Endothelial cell of umbilical vein (primary cell): ENCODE results near the gene GPBAR1. TPM values are rescaled to one million over a fixed set of nuclear protein-coding genes. Genes with fewer than 3 reads are reported as not detected.

Experiments used
- BruUV-seq: library from RNA; stranded (reverse); fragments of 400-500 nt; replicated peaks from 2 replicates; lab custom pipeline; 2021; lab: Mats Ljungman, UMichigan
- CTCF ChIA-PET: fragments of 300-600, 350-600 bp; sonication (Branson Sonifier 250); formaldehyde crosslinking; loops from one replicate; lab custom pipeline; 2021; ENCODE audit warnings: antibody characterized with exemption, inconsistent platforms; lab: Charles Lee
- POLR2A ChIA-PET: fragments of 300-600, 350-600 bp; sonication (Branson Sonifier 250); formaldehyde crosslinking; loops from one replicate; lab custom pipeline; 2021; ENCODE audit warnings: antibody characterized with exemption, inconsistent platforms; lab: Charles Lee
- DNase-seq: peaks from one replicate; pipeline ENCODE4 v3.0.0-alpha.2; 2011; ENCODE audit warnings: low read depth, low spot score
- FAIRE-seq: peaks from 2 replicates; lab custom pipeline; 2011; peaks lifted over from hg19 to GRCh38; lab: Jason Lieb, UNC
- H2AFZ ChIP-seq: 2 replicates; pipeline ENCODE4 v1.6.0; 2012; ENCODE audit warnings: low read depth, low read length, control low read depth, inconsistent platforms
- H3K27ac ChIP-seq: 2 replicates; pipeline ENCODE4 v1.5.1; 2011; ENCODE audit warnings: low read depth, mild to moderate bottlenecking, control low read depth, low read length, moderate library complexity; ENCODE audit not compliant: insufficient read depth
- H3K27me3 ChIP-seq, 2 experiments: 2 replicates each; pipeline versions ENCODE4 v1.6.0 to v1.6.1; 2011; ENCODE audit warnings: low read length in 2 of 2, mixed read lengths in 1 of 2; ENCODE audit not compliant: control insufficient read depth in 2 of 2, insufficient read depth in 2 of 2
- H3K36me3 ChIP-seq, 2 experiments: 2 replicates in 1 of 2; 3 replicates in 1 of 2; pipeline ENCODE4 v1.5.1; 2011; ENCODE audit warnings: low read length in 2 of 2, mild to moderate bottlenecking in 1 of 2, moderate library complexity in 1 of 2; ENCODE audit not compliant: control insufficient read depth in 2 of 2, insufficient read depth in 2 of 2; ENCODE audit errors: extremely low read depth in 1 of 2
- H3K4me1 ChIP-seq: 3 replicates; pipeline ENCODE4 v1.5.1; 2011; ENCODE audit warnings: mild to moderate bottlenecking, low read length; ENCODE audit not compliant: control insufficient read depth, insufficient read depth; ENCODE audit errors: extremely low read depth
- H3K4me2 ChIP-seq: 2 replicates; pipeline ENCODE4 v1.6.1; 2011; ENCODE audit warnings: low read length, control low read depth, mixed read lengths; ENCODE audit not compliant: insufficient read depth
- H3K4me3 ChIP-seq, 3 experiments: fragments of 200-600 bp in 1 of 3; sonication (generic), shearing (Covaris generic) in 1 of 3; replicated peaks in 1 of 3; 2 replicates each; pipeline ENCODE4 v1.5.1; 2011 to 2016; ENCODE audit warnings: control low read depth in 3 of 3, low read length in 3 of 3, mild to moderate bottlenecking in 2 of 3, inconsistent platforms in 1 of 3, low read depth in 1 of 3, moderate library complexity in 1 of 3; ENCODE audit not compliant: insufficient read depth in 1 of 3
- H3K79me2 ChIP-seq: 2 replicates; pipeline ENCODE4 v1.6.0; 2012; ENCODE audit warnings: low read length, inconsistent platforms; ENCODE audit not compliant: control insufficient read depth, insufficient read depth
- H3K9ac ChIP-seq: replicated peaks from 2 replicates; pipeline ENCODE3; 2011; ENCODE audit warnings: low read length, control low read depth; ENCODE audit not compliant: insufficient read depth; ENCODE audit errors: extremely low read depth
- H3K9me1 ChIP-seq: replicated peaks from 3 replicates; pipeline ENCODE4 v1.6.0; 2011; ENCODE audit warnings: mild to moderate bottlenecking, low read length; ENCODE audit not compliant: control insufficient read depth, insufficient read depth; ENCODE audit errors: extremely low read depth
- H3K9me3 ChIP-seq: replicated peaks from 2 replicates; pipeline ENCODE4 v1.5.1; 2012; ENCODE audit warnings: low read length, inconsistent platforms; ENCODE audit not compliant: control insufficient read depth, insufficient read depth
- H4K20me1 ChIP-seq: replicated peaks from 2 replicates; pipeline ENCODE3; 2011; ENCODE audit warnings: mild to moderate bottlenecking, low read length; ENCODE audit not compliant: control insufficient read depth, insufficient read depth; ENCODE audit errors: extremely low read depth
- CTCF ChIP-seq, 2 donors: IDR thresholded peaks; 1 replicate in 1 of 2; 2 replicates in 1 of 2; pipeline ENCODE4 v1.5.1; 2011; ENCODE audit warnings: low read length in 2 of 2, mild to moderate bottlenecking in 2 of 2, moderate library complexity in 2 of 2, control low read depth in 1 of 2, inconsistent platforms in 1 of 2, low read depth in 1 of 2; ENCODE audit not compliant: insufficient read depth in 1 of 2; ENCODE audit errors: extremely low read depth in 1 of 2
- EZH2 ChIP-seq: IDR thresholded peaks from 2 replicates; pipeline ENCODE4 v1.6.1; 2012; ENCODE audit warnings: borderline replicate concordance, low read depth, mild to moderate bottlenecking, moderate library complexity, low read length, inconsistent platforms; ENCODE audit not compliant: severe bottlenecking
- FOS ChIP-seq: IDR thresholded peaks from 2 replicates; pipeline ENCODE4 v1.6.1; 2011; ENCODE audit warnings: mild to moderate bottlenecking, low read length, moderate library complexity, borderline replicate concordance; ENCODE audit not compliant: insufficient read depth
- GATA2 ChIP-seq: IDR thresholded peaks from 2 replicates; pipeline ENCODE4 v1.7.0; 2011; ENCODE audit warnings: low read depth, mild to moderate bottlenecking, moderate library complexity, mixed read lengths, low read length; ENCODE audit not compliant: insufficient read length, insufficient read depth
- JUN ChIP-seq: IDR thresholded peaks from 2 replicates; pipeline ENCODE4 v1.6.1; 2011; ENCODE audit warnings: borderline replicate concordance, low read depth; ENCODE audit not compliant: insufficient read length, insufficient read depth
- MYC ChIP-seq: IDR thresholded peaks from one replicate; pipeline ENCODE4 v1.6.1; 2011; ENCODE audit warnings: mild to moderate bottlenecking, low read depth, low read length
- dilution Hi-C: fragments of 300-500 bp; cut with MboI; formaldehyde crosslinking; loops from one replicate; pipeline ENCODE4 v1.15.0; 2019; ENCODE audit warnings: low sequenced_read_pairs; ENCODE audit not compliant: extremely low pct_ligation_motif_present
- intact Hi-C: fragments of 100-400 bp; cut with micrococcal nuclease; formaldehyde crosslinking; loops from one replicate; pipeline ENCODE4 v1.10.0; 2022
- polyA plus RNA-seq, 4 experiments: library from polyadenylated mRNA; depleted of rRNA in 3 of 4; stranded (reverse) in 3 of 4; unstranded in 1 of 4; fragments of >200 nt; gene quantifications; 2 replicates each; pipeline versions ENCODE4 v1.2.1 to v1.2.3, GENCODE V29; 2011 to 2012; ENCODE audit warnings: missing spikeins in 1 of 4
- total RNA-seq: library from RNA; stranded (reverse); gene quantifications from 2 replicates; pipeline ENCODE4 v1.2.3, GENCODE V29; 2021

The GPBAR1 gene
- total and polyA plus RNA-seq, 2 donors (not counting 3 experiments of a cell fraction or from before 2014, with no cell fraction given) = 0.14 to 0.75 TPM

- Histone ChIP-seq H3K4me1 (peaks cover 31% of the 10 kb centered on the region), H3K36me3 (peaks cover 29 to 44% of the 10 kb centered on the region in 2 experiments), H3K27me3 (no peaks in the 10 kb centered on the region), H3K79me2 (peaks cover 64% of the 10 kb centered on the region), H3K4me3 (peak overlapping the region in 1 of 3 experiments; percentile 39), H4K20me1 (no peaks in the 10 kb centered on the region), H2AFZ (no peak overlapping the region), H3K9me3 (no peaks in the 10 kb centered on the region), H3K9me1 (no peaks in the 10 kb centered on the region), H3K27ac (peak overlapping the region; percentile 70), H3K9ac (peak overlapping the region; percentile 53), H3K4me2 (peak overlapping the region; percentile 86)
- intact Hi-C loops = loop anchor here (1.0 to 5.0 kb wide), 3 partner anchors 10 to 178 kb away; no protein-coding TSS in a partner anchor
- POLR2A ChIA-PET = interaction anchor here (1.0 kb wide), 1 partner anchor 41 kb away, joined by 4 read pairs; the partner anchor contains the start of genes AAMP and PNKD
- CTCF ChIA-PET = interaction anchor here (1.1 to 1.5 kb wide), 6 partner anchors 9 to 669 kb away, joined by 3 to 8 read pairs (median 4); partner anchors contain the start of gene ARPC2
- no TSS peak for BruUV-seq
- TF ChIP-seq JUN (peak; percentile 66), FOS (peak; percentile 80), GATA2 (no peak), MYC (no peak)
- FAIRE-seq (peak; percentile 92), DNase-seq (peak; percentile 88)
- dilution Hi-C loops = no loop called here
These were observed 31.6 kb upstream of the GPBAR1 start for GRCh38 chr2:218229239-218229638.

- FAIRE-seq (peak; percentile 70), DNase-seq (no peak)
- no peak for TF ChIP-seq EZH2
- no peak for TF ChIP-seq FOS
- no peak for TF ChIP-seq CTCF (IDR thresholded peaks at IDR 0.05; ENCODE audit: extremely low read depth in 1 of 2, insufficient read depth in 1 of 2, low read depth in 1 of 2, low read length in 2 of 2)
- intact Hi-C loops (loop anchor here (1.0 to 5.0 kb wide), 3 partner anchors 11 to 177 kb away; no protein-coding TSS in a partner anchor), dilution Hi-C loops (no loop called here)
- H3K4me1 ChIP-seq = peaks cover 31% of the 10 kb centered on the region
- ChIA-PET POLR2A (interaction anchor here (1.0 kb wide), 1 partner anchor 41 kb away, joined by 4 read pairs; the partner anchor contains the start of genes AAMP and PNKD), CTCF (interaction anchor here (1.1 to 1.5 kb wide), 5 partner anchors 9 to 44 kb away, joined by 3 to 8 read pairs (median 4); partner anchors contain the start of gene ARPC2)
- peak overlapping the region; percentile 70 for H3K27ac ChIP-seq
- H3K79me2 ChIP-seq = peaks cover 62% of the 10 kb centered on the region
- no peaks in the 10 kb centered on the region for H3K9me3 ChIP-seq
- H3K27me3 ChIP-seq = no peaks in the 10 kb centered on the region
- H2AFZ ChIP-seq = no peak overlapping the region
- BruUV-seq = TSS peak; percentile 65
- no peaks in the 10 kb centered on the region for H4K20me1 ChIP-seq
- H3K9me1 ChIP-seq = no peaks in the 10 kb centered on the region
- peak overlapping the region; percentile 86 for H3K4me2 ChIP-seq
- H3K4me3 ChIP-seq = no peak overlapping the region
- H3K36me3 ChIP-seq = peaks cover 30 to 44% of the 10 kb centered on the region in 2 experiments
- H3K9ac ChIP-seq = peak overlapping the region; percentile 19
These were observed 31.0 kb upstream of the GPBAR1 start for GRCh38 chr2:218229851-218230250.
